ENCODE results near the gene REXO1. TPM values are rescaled to one million over a fixed set of nuclear protein-coding genes. Genes with fewer than 3 reads are reported as not detected.
"Not testable (repeated sequence)": the region's sequence is repeated elsewhere in the genome, so short reads cannot be mapped to it uniquely, and the experiment has no call there.

Gene REXO1
- total and polyA plus RNA-seq, 2 donors from 2014 or later, result 12.1 to 36.8 TPM

GRCh38 chr19:1880611-1881392 lies 32.5 kb upstream of the REXO1 start:
- no peak overlapping the region for H3K9ac ChIP-seq (ENCODE audit: low read length in 3 of 3)
- TF ChIP-seq CTCF (IDR thresholded peaks at IDR 0.05; ENCODE audit: borderline replicate concordance, extremely low read depth, insufficient read depth), result no peak
- no peak overlapping the region for H3K4me3 ChIP-seq (ENCODE audit: low read length in 3 of 3)
- FAIRE-seq, result no peak
- no peaks in the 10 kb centered on the region for H3K36me3 ChIP-seq (ENCODE audit: control insufficient read depth in 2 of 3, insufficient read depth in 3 of 3, low read length in 3 of 3)
- H3K27me3 ChIP-seq (ENCODE audit: control insufficient read depth, insufficient read depth, low read length), result no peaks in the 10 kb centered on the region
- DNase-seq, result no peak
- no peak overlapping the region for H3K27ac ChIP-seq (ENCODE audit: low read depth in 2 of 2, low read length in 2 of 2)
- H3K4me1 ChIP-seq (ENCODE audit: control insufficient read depth in 2 of 3, insufficient read depth in 2 of 3, low read depth in 1 of 3, low read length in 3 of 3), result peaks cover 0 to 35% (median 7%) of the 10 kb centered on the region in 3 donors
- H3K9me3 ChIP-seq (ENCODE audit: control insufficient read depth in 2 of 3, insufficient read depth in 1 of 3, low read length in 3 of 3), result no peaks in the 10 kb centered on the region
- intact Hi-C loops (cut with DNase I), result no loop called here

GRCh38 chr19:1879982-1880381 lies 31.7 kb upstream of the REXO1 start:
- peaks cover 0 to 38% (median 7%) of the 10 kb centered on the region in 3 donors for H3K4me1 ChIP-seq (ENCODE audit: control insufficient read depth in 2 of 3, insufficient read depth in 2 of 3, low read depth in 1 of 3, low read length in 3 of 3)
- intact Hi-C loops (cut with DNase I); H3K36me3 ChIP-seq (ENCODE audit: control insufficient read depth in 2 of 3, insufficient read depth in 3 of 3, low read length in 3 of 3); DNase-seq; H3K9me3 ChIP-seq (ENCODE audit: control insufficient read depth in 2 of 3, insufficient read depth in 1 of 3, low read length in 3 of 3); H3K9ac ChIP-seq (ENCODE audit: low read length in 3 of 3); H3K4me3 ChIP-seq (ENCODE audit: low read length in 3 of 3); H3K27me3 ChIP-seq (ENCODE audit: control insufficient read depth, insufficient read depth, low read length); H3K27ac ChIP-seq (ENCODE audit: low read depth in 2 of 2, low read length in 2 of 2); FAIRE-seq: not testable (repeated sequence)

- H3K27me3 ChIP-seq (ENCODE audit: control insufficient read depth, insufficient read depth, low read length); H3K4me3 ChIP-seq (ENCODE audit: low read length in 3 of 3); DNase-seq; H3K9ac ChIP-seq (ENCODE audit: low read length in 3 of 3); intact Hi-C loops (cut with DNase I); H3K27ac ChIP-seq (ENCODE audit: low read depth in 2 of 2, low read length in 2 of 2); H3K36me3 ChIP-seq (ENCODE audit: control insufficient read depth in 2 of 3, insufficient read depth in 3 of 3, low read length in 3 of 3); FAIRE-seq; H3K9me3 ChIP-seq (ENCODE audit: control insufficient read depth in 2 of 3, insufficient read depth in 1 of 3, low read length in 3 of 3): not testable (repeated sequence)
- peaks cover 0 to 36% (median 6%) of the 10 kb centered on the region in 3 donors for H3K4me1 ChIP-seq (ENCODE audit: control insufficient read depth in 2 of 3, insufficient read depth in 2 of 3, low read depth in 1 of 3, low read length in 3 of 3)
Measured at GRCh38 chr19:1878583-1878982, 30.3 kb upstream of the REXO1 start.

GRCh38 chr19:1877280-1877660 lies 29.0 kb upstream of the REXO1 start:
- intact Hi-C loops (cut with DNase I); H3K4me3 ChIP-seq (ENCODE audit: low read length in 3 of 3); H3K27me3 ChIP-seq (ENCODE audit: control insufficient read depth, insufficient read depth, low read length); H3K9ac ChIP-seq (ENCODE audit: low read length in 3 of 3); H3K9me3 ChIP-seq (ENCODE audit: control insufficient read depth in 2 of 3, insufficient read depth in 1 of 3, low read length in 3 of 3); H3K36me3 ChIP-seq (ENCODE audit: control insufficient read depth in 2 of 3, insufficient read depth in 3 of 3, low read length in 3 of 3); H3K27ac ChIP-seq (ENCODE audit: low read depth in 2 of 2, low read length in 2 of 2); FAIRE-seq: not testable (repeated sequence)
- DNase-seq, result peak in 1 of 5 donors; percentile 59
- peaks cover 0 to 31% (median 13%) of the 10 kb centered on the region in 3 donors for H3K4me1 ChIP-seq (ENCODE audit: control insufficient read depth in 2 of 3, insufficient read depth in 2 of 3, low read depth in 1 of 3, low read length in 3 of 3)

- intact Hi-C loops (cut with DNase I); FAIRE-seq; H3K27me3 ChIP-seq (ENCODE audit: control insufficient read depth, insufficient read depth, low read length); H3K36me3 ChIP-seq (ENCODE audit: control insufficient read depth in 2 of 3, insufficient read depth in 3 of 3, low read length in 3 of 3); H3K9me3 ChIP-seq (ENCODE audit: control insufficient read depth in 2 of 3, insufficient read depth in 1 of 3, low read length in 3 of 3): not testable (repeated sequence)
- Histone ChIP-seq H3K9ac (ENCODE audit: low read length in 3 of 3) (peak overlapping the region in 2 of 3 donors; percentile 52 to 66), H3K4me3 (ENCODE audit: low read length in 3 of 3) (peak overlapping the region in 2 of 3 donors; percentile 52 to 81), H3K4me1 (ENCODE audit: control insufficient read depth in 2 of 3, insufficient read depth in 2 of 3, low read depth in 1 of 3, low read length in 3 of 3) (peaks cover 0 to 29% (median 13%) of the 10 kb centered on the region in 3 donors), H3K27ac (ENCODE audit: low read depth in 2 of 2, low read length in 2 of 2) (peak overlapping the region; percentile 87 to 89)
- DNase-seq, result peak in 1 of 5 donors; percentile 85
Measured at GRCh38 chr19:1876496-1877279, 28.4 kb upstream of the REXO1 start.
